A549 treated with dexamethasone at 1 μM for 4 hours (cell line): ENCODE results near the gene YBX1. TPM values are rescaled to one million over a fixed set of nuclear protein-coding genes. Genes with fewer than 3 reads are reported as not detected.

Experiments
- total RNA-seq: library from RNA; stranded (reverse); fragments of 200-300 nt; extraction: Qiagen RNA extraction; gene quantifications from 5 replicates; pipeline ENCODE4 v1.2.3, GENCODE V29; 2022

Gene YBX1
- total RNA-seq: 759 to 914 TPM (median 874 TPM) in 5 replicates

DNA sequence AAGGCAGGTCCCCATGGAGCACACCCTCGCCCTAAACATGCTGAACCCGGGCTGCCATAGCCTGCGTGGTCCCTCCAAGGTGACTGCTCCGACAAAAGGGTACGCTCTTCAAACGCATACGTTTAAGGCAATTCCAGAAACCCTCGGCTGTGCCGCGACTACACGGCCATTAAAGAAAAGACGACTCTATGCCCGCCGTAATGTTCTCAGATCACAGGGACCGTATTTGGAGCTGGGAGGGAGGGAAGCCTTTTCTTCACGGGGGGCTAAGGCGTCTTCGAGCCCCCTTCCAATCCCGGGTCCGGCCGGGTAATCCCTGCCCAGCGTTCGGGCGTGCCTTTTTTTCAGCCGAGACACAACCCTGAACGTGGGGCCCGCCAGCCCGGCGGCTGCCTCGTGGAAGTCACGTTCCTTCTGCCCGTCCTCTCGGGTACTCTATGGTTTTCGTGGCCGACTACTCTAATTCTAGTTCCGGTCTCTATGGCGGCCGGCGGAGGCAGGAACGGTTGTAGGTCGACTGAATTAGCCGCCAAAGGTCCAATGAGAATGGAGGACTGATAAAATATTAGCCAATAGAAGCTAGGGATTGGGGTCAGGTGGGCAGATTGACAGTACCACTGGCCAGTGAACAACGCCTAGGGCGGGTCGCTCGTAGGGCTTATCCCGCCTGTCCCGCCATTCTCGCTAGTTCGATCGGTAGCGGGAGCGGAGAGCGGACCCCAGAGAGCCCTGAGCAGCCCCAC, at the start of gene YBX1:
TSS of gene YBX1 (plus strand) at position 678 of the 743 bp plus-strand sequence. CDS start 148 bp downstream, outside the sequence.

DNA sequence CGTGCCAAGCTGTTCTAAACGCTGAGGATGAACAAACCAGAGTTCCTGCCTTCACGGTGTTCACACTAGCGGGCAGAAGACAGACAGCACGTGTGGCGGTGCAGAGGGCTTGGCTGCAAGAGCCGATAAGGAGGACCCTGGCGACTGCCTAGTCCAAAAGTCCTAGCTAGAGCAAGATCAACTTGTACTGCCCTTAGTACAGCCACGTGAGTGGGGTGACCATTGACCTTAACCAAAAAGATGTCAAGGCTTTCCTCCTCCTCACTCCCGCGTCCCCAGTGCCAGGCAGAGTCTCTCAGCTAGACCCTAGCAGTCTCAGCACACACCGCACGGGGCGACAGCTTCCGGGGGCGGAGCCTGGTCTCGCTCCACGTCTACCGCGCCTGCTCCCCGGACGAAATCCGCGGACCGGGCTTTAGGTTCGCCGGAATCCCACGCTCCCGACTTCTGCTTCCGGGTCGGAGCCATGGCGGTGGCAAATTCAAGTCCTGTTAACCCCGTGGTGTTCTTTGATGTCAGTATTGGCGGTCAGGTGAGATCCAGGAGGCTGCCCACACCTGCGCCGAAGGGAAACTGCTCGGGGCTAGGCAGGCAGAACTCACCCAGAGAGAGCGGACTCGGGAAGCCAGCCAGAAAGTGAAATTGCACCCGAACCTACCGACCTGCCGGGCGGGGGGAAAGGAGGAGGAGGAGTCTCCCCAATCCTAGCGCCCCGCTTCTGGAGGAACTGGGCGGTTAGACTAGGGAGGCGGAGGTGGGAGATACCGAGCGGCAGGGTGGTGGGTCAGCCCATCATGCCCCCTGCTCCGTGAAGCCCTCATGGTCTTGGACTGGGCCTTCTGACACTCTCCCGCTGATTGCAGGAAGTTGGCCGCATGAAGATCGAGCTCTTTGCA, 24.0 kb upstream of the YBX1 start, which contains the start of gene PPIH:
TSS of gene PPIH (plus strand) at position 443 of the 896 bp plus-strand sequence. CDS start at position 467, 24 bp downstream.

DNA sequence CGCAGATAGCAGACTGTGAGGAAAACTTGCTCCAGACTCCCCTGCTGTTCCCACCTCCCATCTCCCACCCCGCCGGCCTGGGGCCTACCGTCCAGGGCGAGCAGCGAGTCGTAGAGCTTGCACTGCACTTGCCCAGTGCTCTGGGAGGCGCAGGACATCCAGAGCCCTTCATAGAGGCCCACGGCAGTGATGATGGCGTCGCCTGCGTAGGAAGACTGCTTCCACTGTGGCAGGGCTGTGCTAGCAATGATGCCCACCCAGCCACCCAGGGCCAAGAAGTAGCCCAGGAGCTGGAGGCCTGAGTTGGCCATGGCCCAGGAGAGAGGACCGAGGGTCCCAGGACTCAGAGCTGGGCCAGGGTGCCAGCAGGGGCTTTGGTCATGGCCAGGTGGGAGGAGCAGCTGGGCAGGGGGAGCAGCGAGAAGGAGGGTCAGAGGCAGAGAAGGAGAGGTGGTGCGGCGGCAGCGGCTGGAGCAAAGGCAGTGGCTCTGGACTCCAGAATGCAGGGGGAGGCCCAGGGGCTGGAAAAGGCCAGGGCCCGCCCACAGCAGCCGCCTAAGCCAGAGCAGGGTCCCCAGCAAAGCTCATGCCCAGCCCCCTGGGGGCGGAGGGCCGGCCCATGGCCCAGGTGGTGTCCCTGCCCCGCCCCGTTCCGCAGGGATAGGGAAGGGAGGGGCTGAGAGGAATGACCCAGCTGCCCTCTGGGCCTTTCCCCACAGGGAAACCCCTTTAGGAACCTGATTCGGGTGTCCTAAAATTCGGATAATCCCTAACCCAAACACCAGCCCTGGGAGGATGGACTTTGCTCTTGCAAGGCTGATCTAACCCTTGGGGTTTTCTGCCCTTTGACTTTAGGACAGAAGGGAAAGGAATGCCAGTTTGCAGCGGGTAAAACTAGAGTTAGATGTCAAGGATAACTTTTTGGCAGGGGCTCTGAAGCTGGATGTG, 57.8 kb downstream of the YBX1 start, which contains the start of gene CLDN19:
TSS of gene CLDN19 (minus strand) at position 484 of the 948 bp plus-strand sequence. CDS start at position 311, 173 bp downstream.

Other genes with a start within 250 kb of the YBX1 start
- gene ZMYND12, start 226.4 kb upstream of the YBX1 start, total RNA-seq: 0.27 to 0.69 TPM (median 0.39 TPM) in 5 replicates
- gene PPCS, start 225.9 kb upstream of the YBX1 start, total RNA-seq: 35.7 to 43.2 TPM (median 37.4 TPM) in 5 replicates
- gene CCDC30, start 219.1 kb upstream of the YBX1 start, total RNA-seq: 0.23 to 1.5 TPM (median 0.56 TPM) in 5 replicates
- 58.4 to 75.0 TPM (median 61.8 TPM) in 5 replicates for gene PPIH, start 24.0 kb upstream of the YBX1 start, total RNA-seq
- not detected in 5 replicates for gene CLDN19, start 57.8 kb downstream of the YBX1 start, total RNA-seq
- 21.6 to 33.8 TPM (median 29.0 TPM) in 5 replicates for gene P3H1, start 84.6 kb downstream of the YBX1 start, total RNA-seq
- 2.1 to 5.9 TPM (median 3.3 TPM) in 5 replicates for gene C1orf50, start 84.8 kb downstream of the YBX1 start, total RNA-seq
- 0.05 to 0.11 TPM (median 0.08 TPM) in 5 replicates for gene TMEM269, start 102.6 kb downstream of the YBX1 start, total RNA-seq
- gene ERMAP, start 134.7 kb downstream of the YBX1 start, total RNA-seq: 3.5 to 4.6 TPM (median 4.2 TPM) in 5 replicates
- 12.3 to 15.8 TPM (median 13.7 TPM) in 5 replicates for gene SVBP, start 135.0 kb downstream of the YBX1 start, total RNA-seq
- 6.7 to 8.2 TPM (median 7.4 TPM) in 5 replicates for gene ZNF691, start 164.2 kb downstream of the YBX1 start, total RNA-seq